PC-9 (cell line): ENCODE measurements around the gene WDR11. TPM values are rescaled to one million over a fixed set of nuclear protein-coding genes. Genes with fewer than 3 reads are reported as not detected.

Experiments used
- BruUV-seq: library from RNA; stranded (reverse); fragments of 400-500 nt; replicated peaks from 2 replicates; lab custom pipeline; 2021; lab: Mats Ljungman, UMichigan
- CTCF ChIA-PET: fragments of 300-600 bp; sonication (Branson Sonifier 250); formaldehyde crosslinking; loops from one replicate; lab custom pipeline; 2022; ENCODE audit warnings: antibody characterized with exemption; lab: Charles Lee
- POLR2A ChIA-PET: fragments of 300-600 bp; sonication (Branson Sonifier 250); formaldehyde crosslinking; loops from one replicate; lab custom pipeline; 2022; ENCODE audit warnings: antibody characterized with exemption; ENCODE audit not compliant: unreplicated experiment; lab: Charles Lee
- DNase-seq, 2 experiments: peaks; one replicate each; pipeline versions ENCODE4 v3.0.0 to v3.0.0-alpha.2; 2015 to 2022; ENCODE audit warnings: mixed read lengths in 1 of 2
- H2AFZ ChIP-seq: fragments of 200-600 bp; sonication (generic); 2 replicates; pipeline ENCODE4 v1.8.1; 2017; ENCODE audit warnings: antibody characterized with exemption
- H3F3A ChIP-seq: fragments of 200-600 bp; sonication (generic); 2 replicates; pipeline ENCODE4 v1.8.1; 2017; ENCODE audit warnings: antibody characterized with exemption, mild to moderate bottlenecking, low read depth; ENCODE audit not compliant: insufficient read depth
- H3K27ac ChIP-seq: fragments of 200-600 bp; sonication (generic); 2 replicates; pipeline ENCODE4 v1.6.1; 2016; ENCODE audit warnings: mixed run types
- H3K27me3 ChIP-seq: fragments of 200-600 bp; sonication (generic); 2 replicates; pipeline ENCODE4 v1.6.1; 2016; ENCODE audit warnings: low read depth, mixed run types; ENCODE audit not compliant: insufficient read depth
- H3K36me3 ChIP-seq: fragments of 200-600 bp; sonication (generic); 2 replicates; pipeline ENCODE4 v1.6.1; 2016; ENCODE audit warnings: low read depth, mixed run types
- H3K4me1 ChIP-seq: fragments of 200-600 bp; sonication (generic); replicated peaks from 2 replicates; pipeline ENCODE4 v1.6.1; 2016; ENCODE audit warnings: mixed run types; ENCODE audit not compliant: insufficient read depth
- H3K4me2 ChIP-seq: fragments of 200-600 bp; sonication (generic); 2 replicates; pipeline ENCODE4 v1.6.1; 2017; ENCODE audit warnings: mixed run types
- H3K4me3 ChIP-seq: fragments of 200-600 bp; sonication (generic); 2 replicates; pipeline ENCODE4 v1.6.1; 2016; ENCODE audit warnings: mixed run types
- H3K79me2 ChIP-seq: fragments of 200-600 bp; sonication (generic); 2 replicates; pipeline ENCODE4 v1.6.1; 2017; ENCODE audit warnings: low read depth, mixed run types
- H3K9me2 ChIP-seq: fragments of 200-600 bp; sonication (generic); 2 replicates; pipeline ENCODE4 v1.8.1; 2017; ENCODE audit warnings: mild to moderate bottlenecking; ENCODE audit not compliant: insufficient read depth
- H3K9me3 ChIP-seq: fragments of 200-600 bp; sonication (generic); 2 replicates; pipeline ENCODE4 v1.8.1; 2016; ENCODE audit warnings: low read depth; ENCODE audit not compliant: insufficient read depth
- H4K20me1 ChIP-seq: fragments of 200-600 bp; sonication (generic); 2 replicates; pipeline ENCODE4 v1.8.1; 2017; ENCODE audit not compliant: insufficient read depth
- CTCF ChIP-seq: fragments of 200-600 bp; sonication (generic); conservative IDR thresholded peaks from 2 replicates; pipeline ENCODE4 v1.6.1; 2017; ENCODE audit warnings: mixed run types, antibody characterized with exemption, mild to moderate bottlenecking, moderate library complexity
- EZH2 ChIP-seq: fragments of 200-600 bp; sonication (generic); IDR thresholded peaks from 2 replicates; pipeline ENCODE4 v1.8.0; 2017; ENCODE audit warnings: antibody characterized with exemption, low read depth
- intact Hi-C: fragments of 100-400 bp; cut with micrococcal nuclease; formaldehyde crosslinking; loops from one replicate; pipeline ENCODE4 v1.10.0; 2022; ENCODE audit not compliant: unreplicated experiment
- total RNA-seq: library from RNA; stranded (reverse); gene quantifications from 2 replicates; pipeline ENCODE4 v1.2.3, GENCODE V29; 2021

The WDR11 gene
- total RNA-seq, 1 experiment from 2014 or later: 27.4 TPM

DNA sequence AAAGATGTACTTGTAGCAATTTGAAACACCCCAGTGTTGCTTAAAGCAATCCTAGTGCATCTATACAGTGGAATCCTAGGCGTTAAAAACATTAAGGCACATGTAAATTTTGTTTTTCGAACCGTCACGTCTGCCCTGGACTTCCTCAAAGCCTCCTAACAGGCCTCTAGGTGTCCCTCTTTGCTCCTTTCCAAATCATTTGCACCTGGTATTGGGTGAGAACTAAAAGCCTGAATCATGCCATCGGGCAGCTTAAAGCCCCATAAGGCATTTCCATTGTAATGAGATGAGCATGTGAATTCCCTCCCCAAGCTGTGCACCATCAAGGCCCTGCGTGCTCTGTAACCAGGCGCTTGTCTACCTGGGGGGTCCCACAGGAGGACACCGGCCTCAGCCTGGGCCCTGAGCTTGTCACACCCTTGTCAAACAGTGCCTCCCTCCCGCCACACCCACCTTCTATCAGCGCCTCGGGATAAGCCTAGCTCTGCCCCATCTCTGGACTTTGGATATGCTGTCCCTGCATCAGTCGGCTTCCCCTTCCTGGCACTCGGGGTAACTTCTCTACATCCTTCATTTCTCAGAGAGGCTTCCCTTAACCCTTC lies 89.2 kb downstream of the WDR11 start:
- Histone ChIP-seq H3K4me2 (no peak overlapping the region), H3K4me1 (no peaks in the 10 kb centered on the region), H3K79me2 (no peaks in the 10 kb centered on the region), H3K4me3 (no peak overlapping the region), H3K9me3 (no peaks in the 10 kb centered on the region), H3F3A (no peaks in the 10 kb centered on the region), H3K27me3 (peaks cover 27% of the 10 kb centered on the region; the same call in 1 of the 2 replicates), H4K20me1 (no peaks in the 10 kb centered on the region), H3K27ac (no peak overlapping the region), H3K36me3 (no peaks in the 10 kb centered on the region), H3K9me2 (no peaks in the 10 kb centered on the region), H2AFZ (no peak overlapping the region)
- no peak for DNase-seq
- intact Hi-C loops: loop anchor here (5.0 to 10.0 kb wide), 2 partner anchors 664 to 947 kb away; no protein-coding TSS in a partner anchor
- TF ChIP-seq EZH2 (no peak), CTCF (no peak)
- ChIA-PET CTCF (interaction anchor here (0.6 kb wide), 1 partner anchor 794 kb away, joined by 4 read pairs; no protein-coding TSS in a partner anchor), POLR2A (no interaction called here)
- no TSS peak for BruUV-seq

GRCh38 chr10:120941501-120941900 lies 90.3 kb downstream of the WDR11 start:
- Histone ChIP-seq H3K4me3 (no peak overlapping the region), H3K27ac (no peak overlapping the region), H3K4me1 (no peaks in the 10 kb centered on the region), H4K20me1 (no peaks in the 10 kb centered on the region), H3K9me3 (no peaks in the 10 kb centered on the region), H3K4me2 (no peak overlapping the region), H2AFZ (no peak overlapping the region), H3K36me3 (no peaks in the 10 kb centered on the region), H3K79me2 (no peaks in the 10 kb centered on the region), H3K27me3 (peaks cover 35% of the 10 kb centered on the region; the same call in 1 of the 2 replicates), H3F3A (no peaks in the 10 kb centered on the region), H3K9me2 (no peaks in the 10 kb centered on the region)
- peak in 1 of 2 experiments; percentile 36 for DNase-seq
- TF ChIP-seq CTCF (no peak), EZH2 (no peak)
- CTCF ChIA-PET: no interaction called here
- POLR2A ChIA-PET: no interaction called here
- BruUV-seq: no TSS peak
- intact Hi-C loops: loop anchor here (5.0 to 10.0 kb wide), 2 partner anchors 663 to 946 kb away; no protein-coding TSS in a partner anchor

DNA sequence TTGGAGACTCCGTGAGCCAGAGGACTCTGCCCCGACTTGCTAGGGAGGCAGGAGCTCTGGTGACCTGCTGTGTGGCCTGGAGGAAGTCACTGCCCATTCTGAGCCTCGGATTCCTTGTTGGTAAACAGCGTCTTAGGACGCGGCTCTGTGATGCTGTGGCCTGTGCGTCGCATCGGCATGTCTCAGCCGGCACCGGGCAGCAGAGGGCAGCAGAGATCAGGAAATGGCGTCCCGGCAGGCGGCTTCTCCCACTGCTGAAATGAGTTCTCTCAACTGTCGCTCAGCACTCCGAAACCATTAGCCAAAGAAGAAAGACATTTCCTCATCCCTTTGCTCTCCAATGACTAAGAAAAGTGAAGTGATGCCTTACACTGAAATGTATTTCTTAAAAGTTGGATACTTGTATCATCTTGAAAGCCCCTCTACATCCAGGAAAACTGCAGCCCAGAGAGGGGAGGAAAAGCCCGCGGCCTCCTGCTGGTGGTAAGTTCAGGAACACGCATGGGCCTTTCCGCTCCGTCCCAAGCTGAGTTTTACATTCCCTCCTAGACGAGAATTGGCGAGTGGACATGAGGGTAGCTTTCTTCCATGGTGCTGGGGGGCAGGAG lies 91.7 kb downstream of the WDR11 start:
- Histone ChIP-seq H3K4me2 (no peak overlapping the region), H3F3A (no peaks in the 10 kb centered on the region), H3K9me2 (no peaks in the 10 kb centered on the region), H3K27me3 (peaks cover 38% of the 10 kb centered on the region), H3K4me1 (no peaks in the 10 kb centered on the region), H3K27ac (no peak overlapping the region), H3K9me3 (no peaks in the 10 kb centered on the region), H2AFZ (no peak overlapping the region), H3K36me3 (no peaks in the 10 kb centered on the region), H3K79me2 (no peaks in the 10 kb centered on the region), H4K20me1 (no peaks in the 10 kb centered on the region), H3K4me3 (no peak overlapping the region)
- CTCF ChIA-PET: no interaction called here
- intact Hi-C loops: loop anchor here (2.0 to 10.0 kb wide), 4 partner anchors 662 to 958 kb away; no protein-coding TSS in a partner anchor
- peak; percentile 44 to 57 for DNase-seq
- TF ChIP-seq CTCF (peak; percentile 80), EZH2 (no peak)
- BruUV-seq: no TSS peak
- POLR2A ChIA-PET: no interaction called here
